ENCODE results near the gene ZNF285. TPM values are rescaled to one million over a fixed set of nuclear protein-coding genes. Genes with fewer than 3 reads are reported as not detected.

Gene ZNF285
- total and polyA plus RNA-seq, 2 of the 8 experiments (the other 6 are each of a cell fraction or from before 2014, with no cell fraction given) = 0.83 to 2.5 TPM

DNA sequence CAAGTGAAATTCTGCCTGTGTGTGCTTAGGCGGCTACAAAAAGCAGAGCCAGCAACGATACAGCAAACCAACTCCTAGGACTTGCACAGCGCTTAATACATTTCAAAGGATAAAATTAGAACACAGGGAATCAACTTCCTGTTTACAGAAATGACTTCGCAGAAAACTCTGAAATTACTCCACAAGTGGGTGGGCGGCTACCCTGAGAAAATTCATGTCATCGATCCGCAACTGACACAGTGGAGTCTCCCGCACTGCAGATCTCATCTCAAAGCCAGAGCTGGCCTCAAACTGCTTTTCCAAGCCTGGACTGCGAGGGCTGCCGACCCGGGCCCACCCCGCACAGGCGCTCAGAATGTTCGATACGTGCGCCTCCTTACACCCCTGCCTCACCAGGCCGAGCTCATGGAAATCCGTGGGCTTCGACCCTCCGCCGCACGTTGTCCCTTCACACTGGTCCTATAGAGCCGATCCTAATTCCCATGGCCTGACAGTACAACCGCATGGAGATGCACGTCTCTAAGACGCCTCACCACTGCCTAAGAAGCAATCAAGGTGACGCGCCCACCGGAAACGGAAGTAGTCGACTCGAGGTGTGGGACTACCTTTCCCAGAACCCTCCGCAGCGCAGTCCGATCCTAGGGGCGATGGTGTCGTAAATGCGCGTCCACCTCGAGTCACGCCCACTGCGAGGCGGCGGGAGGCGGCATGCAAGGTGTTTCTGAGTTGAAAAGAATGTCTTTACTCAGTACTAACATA is 46.7 kb upstream of the ZNF285 start, which contains the start of gene ZNF229 (continued):
- TF ChIP-seq MAFK (IDR thresholded peaks at IDR 0.05; ENCODE audit: low read depth, low read length) (no peak), NRF1 (IDR thresholded peaks at IDR 0.05; ENCODE audit: low read depth, low read length) (no peak), EZH2 (IDR thresholded peaks at IDR 0.05; ENCODE audit: low read depth, low read length, severe bottlenecking) (no peak), CTBP2 (IDR thresholded peaks at IDR 0.05; ENCODE audit: borderline replicate concordance, insufficient read depth, insufficient read length, low read length) (no peak), HDAC6 (IDR thresholded peaks at IDR 0.05; ENCODE audit: low read depth, low read length) (no peak), POLR2AphosphoS5 (IDR thresholded peaks at IDR 0.05; ENCODE audit: low read depth, low read length) (peak; percentile 29; the same call in 1 of the 2 replicates), CHD2 (IDR thresholded peaks at IDR 0.05; ENCODE audit: low read length) (no peak), CHD1 (IDR thresholded peaks at IDR 0.05; ENCODE audit: low read depth, low read length) (no peak)
- TF ChIP-seq, protein P1, sequence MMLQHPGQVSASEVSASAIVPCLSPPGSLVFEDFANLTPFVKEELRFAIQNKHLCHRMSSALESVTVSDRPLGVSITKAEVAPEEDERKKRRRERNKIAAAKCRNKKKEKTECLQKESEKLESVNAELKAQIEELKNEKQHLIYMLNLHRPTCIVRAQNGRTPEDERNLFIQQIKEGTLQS (IDR thresholded peaks at IDR 0.05; ENCODE audit: insufficient read depth, low read depth, low read length) = 0 out of 2 replicates have a peak, but pooled peaks have one; percentile 49
- TF ChIP-seq, protein P2, sequence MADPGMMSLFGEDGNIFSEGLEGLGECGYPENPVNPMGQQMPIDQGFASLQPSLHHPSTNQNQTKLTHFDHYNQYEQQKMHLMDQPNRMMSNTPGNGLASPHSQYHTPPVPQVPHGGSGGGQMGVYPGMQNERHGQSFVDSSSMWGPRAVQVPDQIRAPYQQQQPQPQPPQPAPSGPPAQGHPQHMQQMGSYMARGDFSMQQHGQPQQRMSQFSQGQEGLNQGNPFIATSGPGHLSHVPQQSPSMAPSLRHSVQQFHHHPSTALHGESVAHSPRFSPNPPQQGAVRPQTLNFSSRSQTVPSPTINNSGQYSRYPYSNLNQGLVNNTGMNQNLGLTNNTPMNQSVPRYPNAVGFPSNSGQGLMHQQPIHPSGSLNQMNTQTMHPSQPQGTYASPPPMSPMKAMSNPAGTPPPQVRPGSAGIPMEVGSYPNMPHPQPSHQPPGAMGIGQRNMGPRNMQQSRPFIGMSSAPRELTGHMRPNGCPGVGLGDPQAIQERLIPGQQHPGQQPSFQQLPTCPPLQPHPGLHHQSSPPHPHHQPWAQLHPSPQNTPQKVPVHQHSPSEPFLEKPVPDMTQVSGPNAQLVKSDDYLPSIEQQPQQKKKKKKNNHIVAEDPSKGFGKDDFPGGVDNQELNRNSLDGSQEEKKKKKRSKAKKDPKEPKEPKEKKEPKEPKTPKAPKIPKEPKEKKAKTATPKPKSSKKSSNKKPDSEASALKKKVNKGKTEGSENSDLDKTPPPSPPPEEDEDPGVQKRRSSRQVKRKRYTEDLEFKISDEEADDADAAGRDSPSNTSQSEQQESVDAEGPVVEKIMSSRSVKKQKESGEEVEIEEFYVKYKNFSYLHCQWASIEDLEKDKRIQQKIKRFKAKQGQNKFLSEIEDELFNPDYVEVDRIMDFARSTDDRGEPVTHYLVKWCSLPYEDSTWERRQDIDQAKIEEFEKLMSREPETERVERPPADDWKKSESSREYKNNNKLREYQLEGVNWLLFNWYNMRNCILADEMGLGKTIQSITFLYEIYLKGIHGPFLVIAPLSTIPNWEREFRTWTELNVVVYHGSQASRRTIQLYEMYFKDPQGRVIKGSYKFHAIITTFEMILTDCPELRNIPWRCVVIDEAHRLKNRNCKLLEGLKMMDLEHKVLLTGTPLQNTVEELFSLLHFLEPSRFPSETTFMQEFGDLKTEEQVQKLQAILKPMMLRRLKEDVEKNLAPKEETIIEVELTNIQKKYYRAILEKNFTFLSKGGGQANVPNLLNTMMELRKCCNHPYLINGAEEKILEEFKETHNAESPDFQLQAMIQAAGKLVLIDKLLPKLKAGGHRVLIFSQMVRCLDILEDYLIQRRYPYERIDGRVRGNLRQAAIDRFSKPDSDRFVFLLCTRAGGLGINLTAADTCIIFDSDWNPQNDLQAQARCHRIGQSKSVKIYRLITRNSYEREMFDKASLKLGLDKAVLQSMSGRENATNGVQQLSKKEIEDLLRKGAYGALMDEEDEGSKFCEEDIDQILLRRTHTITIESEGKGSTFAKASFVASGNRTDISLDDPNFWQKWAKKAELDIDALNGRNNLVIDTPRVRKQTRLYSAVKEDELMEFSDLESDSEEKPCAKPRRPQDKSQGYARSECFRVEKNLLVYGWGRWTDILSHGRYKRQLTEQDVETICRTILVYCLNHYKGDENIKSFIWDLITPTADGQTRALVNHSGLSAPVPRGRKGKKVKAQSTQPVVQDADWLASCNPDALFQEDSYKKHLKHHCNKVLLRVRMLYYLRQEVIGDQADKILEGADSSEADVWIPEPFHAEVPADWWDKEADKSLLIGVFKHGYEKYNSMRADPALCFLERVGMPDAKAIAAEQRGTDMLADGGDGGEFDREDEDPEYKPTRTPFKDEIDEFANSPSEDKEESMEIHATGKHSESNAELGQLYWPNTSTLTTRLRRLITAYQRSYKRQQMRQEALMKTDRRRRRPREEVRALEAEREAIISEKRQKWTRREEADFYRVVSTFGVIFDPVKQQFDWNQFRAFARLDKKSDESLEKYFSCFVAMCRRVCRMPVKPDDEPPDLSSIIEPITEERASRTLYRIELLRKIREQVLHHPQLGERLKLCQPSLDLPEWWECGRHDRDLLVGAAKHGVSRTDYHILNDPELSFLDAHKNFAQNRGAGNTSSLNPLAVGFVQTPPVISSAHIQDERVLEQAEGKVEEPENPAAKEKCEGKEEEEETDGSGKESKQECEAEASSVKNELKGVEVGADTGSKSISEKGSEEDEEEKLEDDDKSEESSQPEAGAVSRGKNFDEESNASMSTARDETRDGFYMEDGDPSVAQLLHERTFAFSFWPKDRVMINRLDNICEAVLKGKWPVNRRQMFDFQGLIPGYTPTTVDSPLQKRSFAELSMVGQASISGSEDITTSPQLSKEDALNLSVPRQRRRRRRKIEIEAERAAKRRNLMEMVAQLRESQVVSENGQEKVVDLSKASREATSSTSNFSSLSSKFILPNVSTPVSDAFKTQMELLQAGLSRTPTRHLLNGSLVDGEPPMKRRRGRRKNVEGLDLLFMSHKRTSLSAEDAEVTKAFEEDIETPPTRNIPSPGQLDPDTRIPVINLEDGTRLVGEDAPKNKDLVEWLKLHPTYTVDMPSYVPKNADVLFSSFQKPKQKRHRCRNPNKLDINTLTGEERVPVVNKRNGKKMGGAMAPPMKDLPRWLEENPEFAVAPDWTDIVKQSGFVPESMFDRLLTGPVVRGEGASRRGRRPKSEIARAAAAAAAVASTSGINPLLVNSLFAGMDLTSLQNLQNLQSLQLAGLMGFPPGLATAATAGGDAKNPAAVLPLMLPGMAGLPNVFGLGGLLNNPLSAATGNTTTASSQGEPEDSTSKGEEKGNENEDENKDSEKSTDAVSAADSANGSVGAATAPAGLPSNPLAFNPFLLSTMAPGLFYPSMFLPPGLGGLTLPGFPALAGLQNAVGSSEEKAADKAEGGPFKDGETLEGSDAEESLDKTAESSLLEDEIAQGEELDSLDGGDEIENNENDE (IDR thresholded peaks at IDR 0.05; ENCODE audit: insufficient replicate concordance, low read length) = no peak
